ENCODE results near the gene GCFC2.

The GCFC2 gene

DNA sequence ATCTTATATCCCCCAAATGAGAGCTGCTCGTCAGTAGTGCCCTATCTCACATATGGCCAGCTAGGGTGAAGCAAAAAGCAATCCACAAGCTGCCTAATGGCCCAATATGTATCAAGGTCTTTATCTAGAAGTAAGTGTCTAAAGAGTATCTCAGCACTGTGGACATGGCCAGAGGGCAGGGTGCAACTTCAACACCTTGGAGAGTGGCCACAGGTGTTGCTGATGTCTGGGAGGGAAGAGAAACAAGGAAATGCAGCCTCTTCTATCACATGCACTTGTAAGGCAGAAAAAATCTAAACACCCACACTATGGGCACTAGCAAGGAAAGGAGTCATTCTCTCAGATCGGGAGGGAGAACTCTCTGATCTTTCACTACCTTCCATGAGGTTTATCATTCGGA, 87.8 kb downstream of the GCFC2 start:
- DNase-seq (ENCODE audit: low read depth): no peak

DNA sequence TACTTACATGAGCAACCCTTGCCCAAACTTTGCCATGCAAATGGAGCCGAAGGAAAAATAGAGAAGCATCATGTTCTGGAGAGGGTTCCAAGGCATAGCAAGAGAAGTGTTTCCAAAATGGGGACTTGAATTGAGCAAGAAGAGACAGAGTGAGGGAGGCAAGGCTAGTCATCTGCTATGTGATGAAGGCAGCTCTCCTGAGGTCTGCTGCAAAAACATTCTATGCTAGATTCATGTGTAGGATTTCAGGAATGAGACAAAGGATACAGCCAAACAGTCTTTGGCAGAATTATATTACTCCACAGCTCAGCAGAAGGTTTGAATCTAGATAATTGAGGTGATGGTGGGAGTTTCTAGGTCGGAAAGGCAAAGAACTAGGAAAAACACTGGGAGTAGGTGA, 88.2 kb downstream of the GCFC2 start:
- DNase-seq (ENCODE audit: low read depth): no peak

DNA sequence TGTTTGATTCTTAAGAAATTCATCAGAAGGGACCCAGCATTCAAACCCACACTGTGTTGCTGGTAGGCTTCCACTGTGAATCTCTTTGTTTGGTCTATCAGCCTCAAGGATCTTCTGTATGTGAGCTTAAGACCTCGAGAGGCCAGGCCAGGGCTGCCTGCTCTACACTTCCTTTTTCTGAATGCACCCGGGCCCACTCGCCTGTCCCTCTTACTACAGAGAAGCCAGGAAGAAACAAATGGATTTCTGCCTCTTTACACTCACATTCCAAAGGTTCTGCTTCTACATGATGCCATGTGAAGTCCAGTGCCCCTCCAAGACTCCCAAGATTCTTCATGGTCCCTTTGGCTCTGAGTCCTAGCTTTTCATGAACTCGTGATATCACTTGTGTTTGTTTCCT, 89.5 kb downstream of the GCFC2 start:
- DNase-seq (ENCODE audit: low read depth): no peak

DNA sequence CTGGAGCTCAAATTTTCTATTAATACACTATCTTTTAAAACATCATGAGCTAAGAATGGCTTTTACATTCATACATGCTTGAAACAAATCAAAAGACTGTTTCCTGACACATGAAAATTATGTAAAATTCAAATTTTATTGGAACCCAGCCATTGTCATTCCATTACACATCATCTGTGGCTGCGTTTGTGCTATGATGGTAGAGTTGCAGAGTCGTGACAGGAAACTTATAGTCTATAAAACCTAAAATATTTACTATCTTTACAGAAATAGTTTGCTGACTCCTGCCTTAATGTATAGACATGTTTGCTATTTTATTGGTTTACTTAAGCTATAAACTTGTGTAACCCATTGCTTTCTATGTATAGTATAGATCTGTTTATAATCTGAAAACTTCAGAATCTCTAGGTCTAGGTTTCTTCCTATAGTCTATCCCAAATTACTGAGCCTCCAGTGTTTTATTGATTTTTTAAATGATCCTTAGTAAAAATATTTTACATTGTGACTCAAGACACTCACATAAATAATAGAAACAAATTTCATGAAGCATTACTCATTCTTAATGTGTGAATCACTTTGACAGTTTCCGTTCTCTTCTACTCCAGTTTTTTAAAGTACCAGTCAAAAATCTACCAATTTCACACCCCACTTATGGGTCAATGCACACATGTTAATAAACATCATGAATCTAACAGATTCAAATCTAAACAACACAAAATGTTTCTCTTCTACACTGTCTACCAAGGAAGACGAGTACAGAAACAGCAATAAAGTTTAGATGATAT, 90.6 kb downstream of the GCFC2 start:
- no peak for DNase-seq (ENCODE audit: low read depth)

DNA sequence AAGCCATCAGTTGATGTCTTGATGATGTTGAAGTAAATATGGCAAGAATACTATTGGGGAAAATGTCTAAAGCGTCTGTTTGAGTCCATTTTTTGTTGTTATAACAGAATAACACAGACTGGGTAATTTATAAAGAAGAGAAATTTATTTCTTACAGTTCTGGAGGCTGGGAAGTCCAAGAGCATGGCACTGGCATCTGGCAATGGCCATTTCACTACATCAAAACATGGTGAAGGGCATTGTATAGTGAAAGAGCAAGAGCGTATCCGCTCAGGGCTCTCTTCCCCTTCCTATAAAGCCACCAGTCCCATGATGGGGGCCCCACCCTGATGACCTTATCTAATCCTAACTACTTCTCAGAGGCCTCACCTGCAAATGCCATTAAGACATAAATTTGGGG, 93.8 kb downstream of the GCFC2 start:
- DNase-seq (ENCODE audit: low read depth): no peak

DNA sequence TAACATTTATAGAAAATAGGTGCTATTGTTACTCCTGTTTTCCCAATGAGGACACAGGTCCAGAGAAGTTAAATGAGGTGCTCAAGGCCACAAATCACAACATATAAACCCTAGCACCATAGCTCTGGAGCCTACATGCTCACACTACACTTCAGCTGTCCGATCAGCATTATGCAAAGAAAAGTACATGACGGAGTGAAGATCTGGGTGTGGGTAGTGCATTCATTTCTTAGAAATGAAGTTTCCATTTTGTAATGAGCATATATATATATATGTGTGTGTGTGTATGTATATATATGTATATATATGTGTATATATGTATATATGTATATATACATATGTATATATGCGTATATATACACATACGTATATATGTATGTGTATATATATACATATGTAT, 94.3 kb downstream of the GCFC2 start:
- DNase-seq (ENCODE audit: low read depth): no peak

DNA sequence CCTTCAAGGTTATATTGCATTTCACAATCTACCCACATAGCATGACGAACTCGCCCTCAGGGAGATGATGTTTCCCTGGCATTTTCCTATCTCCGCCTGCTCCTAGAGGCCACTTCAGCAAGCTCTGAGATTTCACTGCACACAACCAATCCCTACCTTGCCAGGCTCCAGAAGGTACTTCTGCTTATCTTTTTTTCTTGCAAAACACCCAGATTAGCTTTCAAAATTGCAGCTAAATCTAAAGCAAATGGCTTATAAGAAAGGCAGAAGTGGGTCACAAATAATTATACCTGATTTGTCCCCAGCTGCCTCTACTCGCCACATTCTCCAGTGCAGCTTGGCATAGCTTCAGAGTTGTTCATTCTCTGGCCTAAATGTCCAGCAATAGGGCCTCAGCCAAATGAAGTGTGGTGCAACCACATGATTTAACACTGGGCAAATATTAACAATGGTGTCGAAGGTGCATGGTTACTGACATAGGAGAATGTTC, 96.5 kb downstream of the GCFC2 start:
- no peak for DNase-seq (ENCODE audit: low read depth)

DNA sequence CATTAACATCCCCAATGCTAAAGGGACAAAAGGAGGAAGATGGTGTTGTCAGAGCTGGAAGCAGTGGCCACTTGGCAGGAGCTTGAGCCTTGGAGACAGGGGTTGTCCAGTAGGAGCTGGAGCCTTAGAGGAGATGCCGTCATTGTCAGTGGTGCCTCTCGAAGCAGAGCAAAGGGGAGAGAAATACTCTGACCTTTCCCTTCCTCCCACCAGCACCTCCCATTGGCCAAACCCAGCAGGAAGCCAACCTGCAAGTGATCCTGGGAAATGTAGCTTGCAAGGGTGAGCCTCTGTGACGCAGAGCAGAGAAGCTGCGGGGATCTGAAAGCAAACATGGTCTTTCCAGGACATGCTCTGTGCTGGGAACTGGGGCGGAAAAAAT, 97.9 kb downstream of the GCFC2 start:
- no peak for DNase-seq (ENCODE audit: low read depth)
